ENCODE measurements around the gene UBXN10.

- TF ChIP-seq CTCF (conservative IDR thresholded peaks at IDR 0.05) = no peak
- no peak for TF ChIP-seq ZFX (IDR thresholded peaks at IDR 0.05)
Measured at GRCh38 chr1:20158358-20159070, 27.4 kb upstream of the UBXN10 start.
